ENCODE data around the gene KANSL2.

Gene KANSL2

GRCh38 chr12:48694038-48694437 lies 12.0 kb upstream of the KANSL2 start:
- Histone ChIP-seq H3K9ac (ENCODE audit: low read depth, low read length) (no peak overlapping the region), H3K9me3 (ENCODE audit: insufficient read depth, low read length, severe bottlenecking) (no peaks in the 10 kb centered on the region), H3K4me3 (ENCODE audit: low read depth in 1 of 2, low read length in 2 of 2) (no peak overlapping the region), H3K4me1 (ENCODE audit: insufficient read depth, low read length) (no peaks in the 10 kb centered on the region), H3K36me3 (ENCODE audit: insufficient read depth, low read length) (peaks cover 88% of the 10 kb centered on the region), H4K20me1 (ENCODE audit: insufficient read depth, low read length) (peaks cover 16% of the 10 kb centered on the region; the same call in 1 of the 2 replicates), H3K4me2 (ENCODE audit: insufficient read depth, low read length) (no peak overlapping the region), H3K79me2 (ENCODE audit: insufficient read depth, low read length) (peaks cover 44% of the 10 kb centered on the region), H2AFZ (ENCODE audit: low read depth, low read length) (no peak overlapping the region), H3K27me3 (ENCODE audit: insufficient read depth, low read length, poor library complexity) (no peaks in the 10 kb centered on the region), H3K27ac (ENCODE audit: low read length) (no peak overlapping the region)
- TF ChIP-seq EZH2 (IDR thresholded peaks at IDR 0.05; ENCODE audit: borderline replicate concordance, low read depth, low read length, severe bottlenecking) (no peak), CTCF (IDR thresholded peaks at IDR 0.05; ENCODE audit: borderline replicate concordance, extremely low read depth, low read length, poor library complexity, severe bottlenecking) (no peak)
- ATAC-seq (ENCODE audit: insufficient read depth, low read depth) (no peak), DNase-seq (no peak)

GRCh38 chr12:48693572-48693971 lies 11.5 kb upstream of the KANSL2 start:
- Histone ChIP-seq H3K36me3 (ENCODE audit: insufficient read depth, low read length) (peaks cover 89% of the 10 kb centered on the region), H3K4me3 (ENCODE audit: low read depth in 1 of 2, low read length in 2 of 2) (no peak overlapping the region), H3K79me2 (ENCODE audit: insufficient read depth, low read length) (peaks cover 44% of the 10 kb centered on the region), H2AFZ (ENCODE audit: low read depth, low read length) (no peak overlapping the region), H3K27ac (ENCODE audit: low read length) (no peak overlapping the region), H4K20me1 (ENCODE audit: insufficient read depth, low read length) (peaks cover 16% of the 10 kb centered on the region; the same call in 1 of the 2 replicates), H3K9me3 (ENCODE audit: insufficient read depth, low read length, severe bottlenecking) (no peaks in the 10 kb centered on the region), H3K4me1 (ENCODE audit: insufficient read depth, low read length) (no peaks in the 10 kb centered on the region), H3K27me3 (ENCODE audit: insufficient read depth, low read length, poor library complexity) (no peaks in the 10 kb centered on the region), H3K9ac (ENCODE audit: low read depth, low read length) (no peak overlapping the region), H3K4me2 (ENCODE audit: insufficient read depth, low read length) (no peak overlapping the region)
- ATAC-seq (ENCODE audit: insufficient read depth, low read depth) (no peak), DNase-seq (no peak)
- TF ChIP-seq EZH2 (IDR thresholded peaks at IDR 0.05; ENCODE audit: borderline replicate concordance, low read depth, low read length, severe bottlenecking) (no peak), CTCF (IDR thresholded peaks at IDR 0.05; ENCODE audit: borderline replicate concordance, extremely low read depth, low read length, poor library complexity, severe bottlenecking) (no peak)

- H3K4me1 ChIP-seq (ENCODE audit: insufficient read depth, low read length): no peaks in the 10 kb centered on the region
- ATAC-seq (ENCODE audit: insufficient read depth, low read depth) (no peak), DNase-seq (no peak)
- peaks cover 36% of the 10 kb centered on the region for H3K79me2 ChIP-seq (ENCODE audit: insufficient read depth, low read length)
- no peak overlapping the region for H3K4me3 ChIP-seq (ENCODE audit: low read depth in 1 of 2, low read length in 2 of 2)
- no peak overlapping the region for H3K9ac ChIP-seq (ENCODE audit: low read depth, low read length)
- peaks cover 16% of the 10 kb centered on the region; the same call in 1 of the 2 replicates for H4K20me1 ChIP-seq (ENCODE audit: insufficient read depth, low read length)
- no peaks in the 10 kb centered on the region for H3K9me3 ChIP-seq (ENCODE audit: insufficient read depth, low read length, severe bottlenecking)
- peaks cover 87% of the 10 kb centered on the region for H3K36me3 ChIP-seq (ENCODE audit: insufficient read depth, low read length)
- no peak overlapping the region for H3K27ac ChIP-seq (ENCODE audit: low read length)
- no peak overlapping the region for H3K4me2 ChIP-seq (ENCODE audit: insufficient read depth, low read length)
- no peak overlapping the region for H2AFZ ChIP-seq (ENCODE audit: low read depth, low read length)
- no peaks in the 10 kb centered on the region for H3K27me3 ChIP-seq (ENCODE audit: insufficient read depth, low read length, poor library complexity)
- TF ChIP-seq EZH2 (IDR thresholded peaks at IDR 0.05; ENCODE audit: borderline replicate concordance, low read depth, low read length, severe bottlenecking) (no peak), CTCF (IDR thresholded peaks at IDR 0.05; ENCODE audit: borderline replicate concordance, extremely low read depth, low read length, poor library complexity, severe bottlenecking) (no peak)
These were observed 9.9 kb upstream of the KANSL2 start for GRCh38 chr12:48691826-48692487.
